ENCODE results near the gene DNPEP.
A peak's percentile ranks its signal among the peaks of the same experiment; 100 is the strongest.

DNA sequence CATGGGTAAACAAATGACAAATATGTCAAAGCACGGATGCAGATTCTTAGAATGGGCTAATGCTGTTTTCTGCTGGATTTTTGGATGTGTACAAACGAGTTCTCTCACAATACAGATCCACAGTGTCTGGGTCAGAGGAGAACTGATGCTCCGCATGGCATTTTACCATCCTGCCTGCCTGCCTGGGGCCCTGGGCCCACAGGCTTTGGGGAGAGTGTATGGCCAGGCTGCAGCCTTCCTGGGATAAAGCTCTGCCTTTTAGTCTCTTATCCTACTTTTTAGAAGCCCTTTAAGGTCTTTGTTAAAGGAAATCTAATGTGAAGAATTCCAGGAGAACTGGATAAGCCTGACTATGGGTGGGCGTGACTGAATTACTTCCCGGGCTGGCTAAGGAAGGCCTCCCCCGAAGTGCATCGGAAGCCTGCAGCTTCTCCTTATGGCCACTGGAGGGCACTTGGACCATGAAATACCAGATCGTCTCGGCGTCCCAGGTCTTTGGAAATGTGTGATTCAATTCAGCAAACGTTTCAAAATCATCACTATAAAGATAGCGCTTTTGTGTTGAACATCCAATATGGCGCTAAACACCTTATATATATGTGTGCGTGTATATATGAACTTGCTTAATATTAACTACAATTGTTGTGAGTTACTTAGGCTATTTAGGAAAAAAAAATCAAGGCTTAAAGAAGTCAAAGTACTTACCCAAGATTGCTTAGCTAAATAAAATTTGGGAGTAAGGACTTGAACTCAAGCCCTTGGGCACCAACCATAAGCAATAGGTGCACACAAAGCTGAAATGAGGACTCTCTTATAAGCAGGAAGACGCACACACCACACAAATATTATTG is 15.2 kb upstream of the DNPEP start:
- TF ChIP-seq EZH2 (IDR thresholded peaks at IDR 0.05; ENCODE audit: borderline replicate concordance, insufficient read depth, low read depth, low read length, poor library complexity, severe bottlenecking) (no peak), CTCF (IDR thresholded peaks at IDR 0.05) (peak; percentile 93)

All from B cell (primary cell).